B cell (primary cell): ENCODE data around the gene BATF3.

ENCODE experiments used
- EZH2 ChIP-seq: IDR thresholded peaks from 2 replicates; pipeline ENCODE4 v1.6.1; 2012; ENCODE audit warnings: borderline replicate concordance, low read depth, mild to moderate bottlenecking, moderate library complexity, low read length; ENCODE audit not compliant: insufficient read depth, poor library complexity, severe bottlenecking
- TF ChIP-seq, protein P1 (sequence below): fragments of 200-600 bp; IDR thresholded peaks from one replicate; pipeline ENCODE4 v1.8.0; 2022; ENCODE audit warnings: antibody characterized with exemption, mild to moderate bottlenecking

DNA sequence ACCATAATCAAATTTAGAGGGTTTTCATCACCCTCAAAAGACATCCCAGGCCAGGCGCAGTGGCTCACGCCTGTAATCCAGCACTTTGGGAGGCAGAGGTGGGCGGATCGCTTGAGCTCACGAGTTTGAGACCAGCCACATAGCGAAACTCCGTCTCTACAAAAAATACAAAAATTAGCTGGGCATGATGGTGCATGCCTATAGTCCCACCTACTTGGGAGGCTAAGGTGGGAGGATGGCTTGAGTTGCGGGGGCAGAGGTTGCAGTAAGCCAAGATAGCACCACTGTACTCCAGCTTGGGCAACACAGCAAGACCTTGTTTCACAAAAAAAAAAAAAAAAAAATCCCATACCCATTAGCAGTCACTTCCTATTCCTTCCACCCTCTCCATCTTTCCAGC, 33.5 kb upstream of the BATF3 start:
- TF ChIP-seq, protein P1, sequence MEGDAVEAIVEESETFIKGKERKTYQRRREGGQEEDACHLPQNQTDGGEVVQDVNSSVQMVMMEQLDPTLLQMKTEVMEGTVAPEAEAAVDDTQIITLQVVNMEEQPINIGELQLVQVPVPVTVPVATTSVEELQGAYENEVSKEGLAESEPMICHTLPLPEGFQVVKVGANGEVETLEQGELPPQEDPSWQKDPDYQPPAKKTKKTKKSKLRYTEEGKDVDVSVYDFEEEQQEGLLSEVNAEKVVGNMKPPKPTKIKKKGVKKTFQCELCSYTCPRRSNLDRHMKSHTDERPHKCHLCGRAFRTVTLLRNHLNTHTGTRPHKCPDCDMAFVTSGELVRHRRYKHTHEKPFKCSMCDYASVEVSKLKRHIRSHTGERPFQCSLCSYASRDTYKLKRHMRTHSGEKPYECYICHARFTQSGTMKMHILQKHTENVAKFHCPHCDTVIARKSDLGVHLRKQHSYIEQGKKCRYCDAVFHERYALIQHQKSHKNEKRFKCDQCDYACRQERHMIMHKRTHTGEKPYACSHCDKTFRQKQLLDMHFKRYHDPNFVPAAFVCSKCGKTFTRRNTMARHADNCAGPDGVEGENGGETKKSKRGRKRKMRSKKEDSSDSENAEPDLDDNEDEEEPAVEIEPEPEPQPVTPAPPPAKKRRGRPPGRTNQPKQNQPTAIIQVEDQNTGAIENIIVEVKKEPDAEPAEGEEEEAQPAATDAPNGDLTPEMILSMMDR: no peak
- TF ChIP-seq EZH2: no peak
